ENCODE measurements around the gene PRPF38A. TPM values are rescaled to one million over a fixed set of nuclear protein-coding genes. Genes with fewer than 3 reads are reported as not detected.

The PRPF38A gene
- 7.1 and 10.0 TPM in 2 replicates for total RNA-seq (2012; rRNA removed)

- Histone ChIP-seq H3K9ac (ENCODE audit: low read depth, low read length) (peak within 1 kb of the TSS; percentile 99), H3K4me2 (ENCODE audit: low read length) (peak within 1 kb of the TSS; percentile 95), H3K36me3 (ENCODE audit: insufficient read depth, low read length) (peaks cover 32% of the 10 kb centered on the region), H3K27me3 (ENCODE audit: control insufficient read depth, insufficient read depth, low read length) (no peaks in the 10 kb centered on the region), H3K4me1 (ENCODE audit: control insufficient read depth, insufficient read depth, low read length) (peaks cover 13% of the 10 kb centered on the region), H3K4me3 (ENCODE audit: low read length) (peak within 1 kb of the TSS; percentile 97), H3K9me3 (replicated peaks; ENCODE audit: low read length) (no peaks in the 10 kb centered on the region)
These were observed at the start of gene PRPF38A, which contains the start of gene ORC1 for GRCh38 chr1:52404116-52404974. PRPF38A (plus strand) TSS chr1:52404602; CDS start chr1:52404750, 148 bp downstream. ORC1 (minus strand) TSS chr1:52404423; CDS start chr1:52402223, 2,200 bp downstream.

GRCh38 chr1:52355436-52355835 lies 49.0 kb upstream of the PRPF38A start:
- Histone ChIP-seq H3K4me1 (ENCODE audit: control insufficient read depth, insufficient read depth, low read length) (peaks cover 8% of the 10 kb centered on the region), H3K4me2 (ENCODE audit: low read length) (no peak overlapping the region), H3K9me3 (replicated peaks; ENCODE audit: low read length) (no peaks in the 10 kb centered on the region), H3K9ac (ENCODE audit: low read depth, low read length) (no peak overlapping the region), H3K27me3 (ENCODE audit: control insufficient read depth, insufficient read depth, low read length) (no peaks in the 10 kb centered on the region), H3K36me3 (ENCODE audit: insufficient read depth, low read length) (peaks cover 93% of the 10 kb centered on the region), H3K4me3 (ENCODE audit: low read length) (no peak overlapping the region)

- peaks cover 93% of the 10 kb centered on the region for H3K36me3 ChIP-seq (ENCODE audit: insufficient read depth, low read length)
- H3K4me3 ChIP-seq (ENCODE audit: low read length) = no peak overlapping the region
- no peaks in the 10 kb centered on the region for H3K27me3 ChIP-seq (ENCODE audit: control insufficient read depth, insufficient read depth, low read length)
- H3K4me1 ChIP-seq (ENCODE audit: control insufficient read depth, insufficient read depth, low read length) = peaks cover 4% of the 10 kb centered on the region
- no peak overlapping the region for H3K9ac ChIP-seq (ENCODE audit: low read depth, low read length)
- H3K4me2 ChIP-seq (ENCODE audit: low read length) = no peak overlapping the region
- no peaks in the 10 kb centered on the region for H3K9me3 ChIP-seq (replicated peaks; ENCODE audit: low read length)
These were observed 48.4 kb upstream of the PRPF38A start for GRCh38 chr1:52355847-52356505.

GRCh38 chr1:52356818-52357355 lies 47.5 kb upstream of the PRPF38A start:
- H3K27me3 ChIP-seq (ENCODE audit: control insufficient read depth, insufficient read depth, low read length) = no peaks in the 10 kb centered on the region
- no peaks in the 10 kb centered on the region for H3K4me1 ChIP-seq (ENCODE audit: control insufficient read depth, insufficient read depth, low read length)
- H3K4me3 ChIP-seq (ENCODE audit: low read length) = no peak overlapping the region
- H3K9me3 ChIP-seq (replicated peaks; ENCODE audit: low read length) = no peaks in the 10 kb centered on the region
- H3K4me2 ChIP-seq (ENCODE audit: low read length) = no peak overlapping the region
- no peak overlapping the region for H3K9ac ChIP-seq (ENCODE audit: low read depth, low read length)
- peaks cover 96% of the 10 kb centered on the region for H3K36me3 ChIP-seq (ENCODE audit: insufficient read depth, low read length)

- H3K4me3 ChIP-seq (ENCODE audit: low read length) = no peak overlapping the region
- H3K9me3 ChIP-seq (replicated peaks; ENCODE audit: low read length) = no peaks in the 10 kb centered on the region
- no peaks in the 10 kb centered on the region for H3K27me3 ChIP-seq (ENCODE audit: control insufficient read depth, insufficient read depth, low read length)
- H3K4me2 ChIP-seq (ENCODE audit: low read length) = no peak overlapping the region
- no peaks in the 10 kb centered on the region for H3K4me1 ChIP-seq (ENCODE audit: control insufficient read depth, insufficient read depth, low read length)
- H3K36me3 ChIP-seq (ENCODE audit: insufficient read depth, low read length) = peaks cover 97% of the 10 kb centered on the region
- H3K9ac ChIP-seq (ENCODE audit: low read depth, low read length) = no peak overlapping the region
These were observed 47.0 kb upstream of the PRPF38A start for GRCh38 chr1:52357397-52357796.

- Histone ChIP-seq H3K36me3 (ENCODE audit: insufficient read depth, low read length) (peaks cover 88% of the 10 kb centered on the region), H3K4me3 (ENCODE audit: low read length) (no peak overlapping the region), H3K27me3 (ENCODE audit: control insufficient read depth, insufficient read depth, low read length) (no peaks in the 10 kb centered on the region), H3K4me1 (ENCODE audit: control insufficient read depth, insufficient read depth, low read length) (no peaks in the 10 kb centered on the region), H3K4me2 (ENCODE audit: low read length) (no peak overlapping the region), H3K9me3 (replicated peaks; ENCODE audit: low read length) (no peaks in the 10 kb centered on the region), H3K9ac (ENCODE audit: low read depth, low read length) (no peak overlapping the region)
These were observed 45.4 kb upstream of the PRPF38A start for GRCh38 chr1:52358851-52359497.

- peaks cover 9% of the 10 kb centered on the region for H3K4me1 ChIP-seq (ENCODE audit: control insufficient read depth, insufficient read depth, low read length)
- no peak overlapping the region for H3K4me3 ChIP-seq (ENCODE audit: low read length)
- no peak overlapping the region for H3K9ac ChIP-seq (ENCODE audit: low read depth, low read length)
- peaks cover 79% of the 10 kb centered on the region for H3K36me3 ChIP-seq (ENCODE audit: insufficient read depth, low read length)
- H3K27me3 ChIP-seq (ENCODE audit: control insufficient read depth, insufficient read depth, low read length) = no peaks in the 10 kb centered on the region
- H3K9me3 ChIP-seq (replicated peaks; ENCODE audit: low read length) = no peaks in the 10 kb centered on the region
- no peak overlapping the region for H3K4me2 ChIP-seq (ENCODE audit: low read length)
These were observed 44.5 kb upstream of the PRPF38A start for GRCh38 chr1:52359676-52360594.

- Histone ChIP-seq H3K9me3 (replicated peaks; ENCODE audit: low read length) (no peaks in the 10 kb centered on the region), H3K4me3 (ENCODE audit: low read length) (no peak overlapping the region), H3K4me1 (ENCODE audit: control insufficient read depth, insufficient read depth, low read length) (peaks cover 12% of the 10 kb centered on the region), H3K27me3 (ENCODE audit: control insufficient read depth, insufficient read depth, low read length) (no peaks in the 10 kb centered on the region), H3K4me2 (ENCODE audit: low read length) (no peak overlapping the region), H3K36me3 (ENCODE audit: insufficient read depth, low read length) (peaks cover 72% of the 10 kb centered on the region), H3K9ac (ENCODE audit: low read depth, low read length) (no peak overlapping the region)
These were observed 43.8 kb upstream of the PRPF38A start for GRCh38 chr1:52360595-52360968.

- Histone ChIP-seq H3K27me3 (ENCODE audit: control insufficient read depth, insufficient read depth, low read length) (no peaks in the 10 kb centered on the region), H3K4me1 (ENCODE audit: control insufficient read depth, insufficient read depth, low read length) (peaks cover 16% of the 10 kb centered on the region), H3K9me3 (replicated peaks; ENCODE audit: low read length) (no peaks in the 10 kb centered on the region), H3K36me3 (ENCODE audit: insufficient read depth, low read length) (peaks cover 35% of the 10 kb centered on the region), H3K4me2 (ENCODE audit: low read length) (peak overlapping the region; percentile 95), H3K4me3 (ENCODE audit: low read length) (peak overlapping the region; percentile 94), H3K9ac (ENCODE audit: low read depth, low read length) (peak overlapping the region; percentile 95)
These were observed 40.1 kb upstream of the PRPF38A start for GRCh38 chr1:52364235-52364839.

GRCh38 chr1:52365071-52365745 lies 39.2 kb upstream of the PRPF38A start:
- Histone ChIP-seq H3K36me3 (ENCODE audit: insufficient read depth, low read length) (peaks cover 27% of the 10 kb centered on the region), H3K4me1 (ENCODE audit: control insufficient read depth, insufficient read depth, low read length) (peaks cover 16% of the 10 kb centered on the region), H3K4me3 (ENCODE audit: low read length) (peak overlapping the region; percentile 94), H3K9me3 (replicated peaks; ENCODE audit: low read length) (no peaks in the 10 kb centered on the region), H3K27me3 (ENCODE audit: control insufficient read depth, insufficient read depth, low read length) (no peaks in the 10 kb centered on the region), H3K9ac (ENCODE audit: low read depth, low read length) (peak overlapping the region; percentile 95), H3K4me2 (ENCODE audit: low read length) (peak overlapping the region; percentile 95)
